HG03457 (cell line): Measurements from ENCODE around the gene PSMD1.

Experiments used
- ATAC-seq: cut with Tn5 transposase; IDR thresholded peaks from one replicate; pipeline ENCODE4 v1.9.1; 2021; ENCODE audit warnings: moderate number of reproducible peaks; ENCODE audit not compliant: unreplicated experiment

The PSMD1 gene

GRCh38 chr2:231034291-231034882, 22.3 kb upstream of the PSMD1 start:
- no peak for ATAC-seq

GRCh38 chr2:231036131-231036530, 20.5 kb upstream of the PSMD1 start:
- no peak for ATAC-seq

- no peak for ATAC-seq
Measured at GRCh38 chr2:231036578-231037106, 20.0 kb upstream of the PSMD1 start.

GRCh38 chr2:231037202-231037730, 19.4 kb upstream of the PSMD1 start, which contains the start of gene C2orf72:
Gene C2orf72 (plus strand): TSS chr2:231037523. CDS start chr2:231037566, 43 bp downstream.
- no peak for ATAC-seq

GRCh38 chr2:231037731-231038482, 18.8 kb upstream of the PSMD1 start:
- no peak for ATAC-seq

- ATAC-seq = no peak
Measured at GRCh38 chr2:231038483-231039293, 18.0 kb upstream of the PSMD1 start.

- no peak for ATAC-seq
Measured at GRCh38 chr2:231039294-231039664, 17.4 kb upstream of the PSMD1 start.

GRCh38 chr2:231039821-231040364, 16.8 kb upstream of the PSMD1 start:
- ATAC-seq = no peak

- no peak for ATAC-seq
Measured at GRCh38 chr2:231041061-231041689, 15.5 kb upstream of the PSMD1 start.

- no peak for ATAC-seq
Measured at GRCh38 chr2:231043796-231044195, 12.9 kb upstream of the PSMD1 start.

GRCh38 chr2:231046916-231047273, 9.8 kb upstream of the PSMD1 start:
- no peak for ATAC-seq

- no peak for ATAC-seq
Measured at GRCh38 chr2:231047274-231047922, 9.3 kb upstream of the PSMD1 start.

GRCh38 chr2:231047923-231048915, 8.4 kb upstream of the PSMD1 start:
- no peak for ATAC-seq

- ATAC-seq = no peak
Measured at GRCh38 chr2:231049286-231050017, 7.2 kb upstream of the PSMD1 start.

GRCh38 chr2:231050018-231050901, 6.4 kb upstream of the PSMD1 start:
- no peak for ATAC-seq

GRCh38 chr2:231051116-231051515, 5.6 kb upstream of the PSMD1 start:
- no peak for ATAC-seq
